Stimulated activated CD8-positive, alpha-beta memory T cell treated with anti-CD3 and anti-CD28 coated beads, Interleukin-15, amount 100 ng/mL, for 48 hours (primary cell): ENCODE results near the gene CD99.

ENCODE experiments used
- DNase-seq, 2 donors: peaks; one replicate each; pipeline ENCODE4 v3.0.0-alpha.2; 2020; ENCODE audit warnings: low read depth in 2 of 2

The CD99 gene

GRCh38 chrX:2690856-2691542 is at the start of gene CD99:
TSS of gene CD99 (plus strand) at chrX:2691295. CDS start at chrX:2691361, 66 bp downstream.
- DNase-seq, result peak; percentile 79 to 87

- no peak for DNase-seq
Measured at GRCh38 chrX:2642146-2642545, 48.9 kb upstream of the CD99 start.

GRCh38 chrX:2642791-2643190 is 48.3 kb upstream of the CD99 start:
- DNase-seq, result no peak

DNA sequence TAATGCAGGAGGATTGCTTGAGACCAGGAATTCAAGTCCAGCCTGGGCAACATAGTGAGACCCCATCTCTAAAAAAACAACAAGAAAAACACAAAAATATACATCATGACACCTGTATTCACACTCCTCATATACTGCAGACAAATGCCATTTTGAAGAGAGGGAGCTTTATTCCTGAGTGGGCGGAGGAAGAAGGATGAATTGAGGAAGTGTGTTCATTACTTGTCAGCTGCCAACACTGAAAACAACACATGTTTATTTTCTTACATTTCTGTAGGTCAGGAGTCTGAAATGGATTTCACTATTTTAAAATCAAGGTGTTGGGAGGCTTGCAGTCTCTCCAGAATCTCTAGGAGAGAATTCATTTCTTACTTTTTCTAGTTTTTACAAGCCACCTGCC is 47.2 kb upstream of the CD99 start:
- no peak for DNase-seq

DNA sequence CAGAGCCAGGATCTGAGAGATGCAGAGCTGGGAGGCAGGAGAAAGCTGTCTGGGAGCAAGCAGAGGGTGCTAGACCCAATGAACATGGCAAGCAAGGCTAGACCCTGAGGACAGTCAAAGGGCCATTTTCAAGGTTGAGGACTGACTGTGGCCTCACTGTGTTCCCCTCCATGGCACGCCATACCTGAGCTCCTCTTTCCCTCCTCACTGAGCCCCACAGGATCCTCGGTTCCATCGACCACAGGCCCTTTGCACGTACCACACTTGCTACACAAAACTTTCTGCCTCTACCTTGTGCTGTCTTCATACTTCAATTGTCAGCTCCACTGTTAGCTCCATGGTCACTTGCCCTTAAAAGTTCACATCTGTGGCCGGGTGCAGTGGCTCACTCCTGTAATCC is 45.5 kb upstream of the CD99 start:
- DNase-seq, result no peak

DNA sequence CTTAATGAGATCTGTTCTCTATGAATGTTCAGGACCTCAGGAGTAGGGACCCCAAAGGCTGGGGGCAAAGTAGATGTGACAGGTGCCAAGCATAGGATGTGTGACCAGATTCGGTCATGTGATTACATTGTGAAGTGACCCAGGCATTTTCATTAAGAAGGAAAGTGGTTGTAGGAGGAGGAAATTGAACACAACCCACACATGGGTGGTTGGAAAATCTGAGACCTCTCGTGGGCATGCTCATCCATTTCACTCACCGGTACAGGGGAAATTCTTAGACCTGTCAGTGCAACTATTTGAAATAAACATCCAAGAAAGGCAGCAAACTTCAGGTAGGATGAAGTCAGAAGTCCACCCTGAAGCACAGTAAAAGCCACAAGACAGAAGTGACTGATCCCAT is 43.5 kb upstream of the CD99 start:
- DNase-seq, result no peak

GRCh38 chrX:2650037-2650436 is 41.1 kb upstream of the CD99 start:
- DNase-seq, result no peak

DNA sequence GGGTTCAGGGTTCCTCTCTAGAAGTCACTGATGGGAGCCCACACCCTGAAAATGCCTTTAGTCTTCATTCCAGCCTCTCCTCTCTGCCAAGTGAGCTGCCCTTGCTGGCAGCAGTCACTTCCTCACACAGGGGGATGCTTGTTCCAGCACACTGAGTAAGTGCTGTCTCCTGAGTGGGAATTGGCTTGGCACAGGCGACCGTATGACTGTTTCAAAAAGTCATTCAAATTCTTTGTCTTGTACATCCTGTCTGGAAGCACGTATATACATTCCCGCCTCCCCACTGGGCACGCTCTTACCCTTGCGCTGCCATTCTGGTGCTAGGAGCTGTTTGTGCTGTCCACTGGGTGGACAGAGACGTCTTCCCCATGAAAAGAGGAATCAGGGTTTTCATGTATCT is 40.2 kb upstream of the CD99 start:
- no peak for DNase-seq

GRCh38 chrX:2652106-2652505 is 39.0 kb upstream of the CD99 start:
- no peak for DNase-seq

GRCh38 chrX:2654436-2655340 is 36.4 kb upstream of the CD99 start:
- no peak for DNase-seq

GRCh38 chrX:2656257-2656836 is 34.7 kb upstream of the CD99 start:
- DNase-seq, result no peak

GRCh38 chrX:2657532-2658113 is 33.5 kb upstream of the CD99 start:
- no peak for DNase-seq

DNA sequence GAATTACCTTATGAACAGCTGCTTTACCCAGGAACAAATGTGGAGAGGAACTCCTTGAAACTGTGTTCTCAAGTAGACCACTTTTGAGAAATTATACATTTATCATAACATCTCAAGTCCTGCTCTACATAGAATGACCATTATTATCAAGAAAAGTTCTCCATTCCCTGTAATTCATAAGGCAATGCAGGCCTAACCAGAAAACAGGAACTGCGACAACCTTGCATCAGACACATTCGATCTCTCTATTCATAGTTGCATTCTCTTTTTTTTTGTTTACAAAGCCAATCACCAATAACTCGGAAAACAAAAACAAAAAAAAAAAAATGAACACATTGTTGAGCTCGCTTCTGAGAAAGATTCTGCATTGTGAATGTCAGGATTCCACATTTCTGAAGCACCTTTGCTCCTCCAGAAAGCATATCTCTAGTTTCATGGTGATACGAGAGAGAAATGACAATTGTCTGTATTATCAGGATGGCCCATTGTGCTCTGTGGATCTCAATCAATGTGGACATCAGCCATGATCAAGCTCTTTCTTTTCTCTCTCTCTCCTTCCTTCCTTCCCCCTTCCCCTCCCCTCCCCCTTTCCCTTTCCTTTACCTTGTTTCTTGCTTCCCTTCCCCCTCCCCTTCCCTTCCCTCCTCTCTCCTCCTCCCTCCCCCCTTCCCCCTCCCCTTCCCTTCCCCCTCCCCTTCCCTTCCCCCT is 32.4 kb upstream of the CD99 start:
- no peak for DNase-seq

DNA sequence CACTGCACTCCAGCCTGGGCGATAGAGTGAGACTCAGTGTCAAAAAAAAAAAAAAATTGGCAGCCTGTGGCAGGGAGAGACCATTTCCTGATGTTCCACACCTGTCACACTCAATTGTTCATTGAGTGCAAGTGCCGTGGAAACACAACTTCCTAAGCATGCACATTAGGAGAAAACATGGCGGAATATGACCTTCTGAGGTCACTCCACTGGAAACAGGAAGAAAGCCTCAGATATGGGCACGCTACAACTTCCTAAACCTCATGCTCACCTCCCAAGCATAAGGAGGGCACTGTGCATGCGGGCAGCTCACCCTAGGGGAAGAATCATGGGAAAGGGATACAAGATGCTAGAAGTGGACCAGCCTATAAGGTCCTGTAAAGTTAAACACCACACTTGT is 28.5 kb upstream of the CD99 start:
- no peak for DNase-seq

GRCh38 chrX:2664502-2664901 is 26.6 kb upstream of the CD99 start:
- DNase-seq, result peak in 1 of 2 donors; percentile 20

DNA sequence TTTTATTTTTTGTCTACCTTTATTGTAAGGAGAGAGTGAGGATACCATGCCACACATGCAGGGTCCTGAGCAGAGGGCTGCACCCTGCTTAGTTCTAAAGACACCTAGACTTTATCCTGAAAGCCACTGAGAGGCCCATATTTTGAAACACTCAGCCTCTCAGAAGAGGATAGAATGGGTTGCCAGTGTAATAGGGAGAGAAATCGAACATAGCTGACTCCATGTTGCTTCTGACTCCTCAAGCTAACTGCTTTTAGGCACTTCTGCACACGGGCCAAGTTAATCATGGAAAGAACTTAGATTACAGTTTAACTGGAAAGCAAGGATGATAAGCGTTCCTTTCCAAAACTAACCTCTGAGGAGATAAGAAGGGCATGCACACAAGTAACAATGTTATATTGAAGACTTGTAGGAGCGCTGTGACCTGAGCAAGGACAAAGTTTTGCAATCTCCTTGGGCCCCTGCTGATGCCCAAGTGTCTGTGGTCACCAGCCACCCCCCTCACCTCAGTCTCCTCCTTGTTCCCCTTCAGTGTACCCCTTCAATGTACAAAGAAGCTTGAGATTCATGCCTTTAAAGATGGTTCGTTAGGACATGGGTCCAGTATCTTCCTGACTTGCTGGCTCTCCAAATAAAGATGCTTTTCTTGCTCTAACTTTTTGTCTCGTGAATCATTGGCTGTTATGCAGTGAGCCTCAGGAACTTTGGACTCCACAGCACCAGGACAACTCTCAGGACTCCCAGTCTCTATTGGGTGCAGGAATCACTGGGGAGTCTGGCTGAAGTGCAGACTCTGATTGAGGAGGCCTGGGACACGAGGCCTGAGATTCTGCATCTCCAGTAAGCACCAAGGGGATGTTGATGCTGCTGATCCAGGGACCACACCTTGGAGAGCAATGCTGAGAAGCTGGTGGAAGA is 25.4 kb upstream of the CD99 start:
- no peak for DNase-seq

DNA sequence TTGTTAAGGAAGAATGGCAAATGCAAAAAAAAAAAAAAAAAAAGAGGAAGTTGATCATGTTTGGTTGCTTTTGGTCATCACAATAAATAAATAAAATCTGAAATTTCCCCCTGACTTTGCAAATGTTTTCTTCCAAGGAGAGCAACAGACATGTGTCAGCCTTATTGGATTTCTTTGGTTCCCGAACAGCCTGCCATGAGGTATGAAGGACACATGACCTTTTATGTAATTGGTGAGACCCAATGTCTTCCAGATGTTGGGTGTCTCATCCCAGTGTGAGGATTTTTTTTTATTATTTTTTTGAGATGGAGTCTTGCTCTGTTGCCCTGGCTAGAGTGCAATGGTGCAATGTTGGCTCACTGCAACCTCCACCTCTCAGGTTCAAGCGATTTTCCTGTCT is 24.6 kb upstream of the CD99 start:
- DNase-seq, result no peak

- no peak for DNase-seq
Measured at GRCh38 chrX:2670978-2671377, 20.1 kb upstream of the CD99 start.

DNA sequence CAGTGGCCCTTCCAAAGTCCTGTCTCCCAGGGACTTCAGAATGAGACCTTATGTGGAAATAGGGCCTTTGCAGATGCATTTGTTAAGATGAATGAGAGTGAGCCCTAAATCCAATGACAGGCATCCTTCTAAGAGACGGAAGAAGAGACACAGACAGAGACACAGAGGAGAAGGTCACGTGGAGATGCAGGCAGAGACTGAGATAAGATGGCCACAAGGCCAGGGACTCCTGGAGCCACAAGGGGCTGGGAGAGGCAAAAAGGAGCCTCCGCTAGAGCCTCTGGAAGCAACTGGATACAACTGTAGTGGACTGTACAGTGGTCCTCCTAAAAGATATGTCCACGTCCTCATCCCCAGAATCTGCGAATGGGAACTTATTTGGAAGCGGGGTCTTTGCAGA is 19.0 kb upstream of the CD99 start:
- DNase-seq, result no peak

GRCh38 chrX:2673611-2674010 is 17.5 kb upstream of the CD99 start:
- DNase-seq, result no peak
